PC-3 (cell line): ENCODE data around the gene KRCC1. TPM values are rescaled to one million over a fixed set of nuclear protein-coding genes. Genes with fewer than 3 reads are reported as not detected.
"Not testable (repeated sequence)": the region's sequence is repeated elsewhere in the genome, so short reads cannot be mapped to it uniquely, and the experiment has no call there.

Source experiments
- ATAC-seq: fragments of 200-7000 bp; cut with Tn5 transposase; 2 replicates; pipeline ENCODE4 v1.9.1; 2020; ENCODE audit warnings: mild to moderate bottlenecking, moderate library complexity
- BruUV-seq: library from RNA; stranded (reverse); fragments of 400-500 nt; replicated peaks from 2 replicates; lab custom pipeline; 2021; lab: Mats Ljungman, UMichigan
- CTCF ChIA-PET: fragments of 300-600 bp; sonication (Branson Sonifier 250); formaldehyde crosslinking; loops from one replicate; lab custom pipeline; 2022; ENCODE audit warnings: antibody characterized with exemption; lab: Charles Lee
- POLR2A ChIA-PET: fragments of 300-600 bp; sonication (Branson Sonifier 250); formaldehyde crosslinking; loops from one replicate; lab custom pipeline; 2022; ENCODE audit warnings: antibody characterized with exemption; ENCODE audit not compliant: unreplicated experiment; lab: Charles Lee
- DNase-seq: peaks from one replicate; pipeline ENCODE4 v3.0.0-alpha.2; 2015
- H2AFZ ChIP-seq: fragments of 300-600 bp; sonication (generic); 2 replicates; pipeline ENCODE4 v1.6.0; 2016; ENCODE audit warnings: antibody characterized with exemption, low read length
- H3F3A ChIP-seq: fragments of 300-600 bp; sonication (generic); one replicate; pipeline ENCODE4 v1.6.0; 2017; ENCODE audit warnings: antibody characterized with exemption, low read length, control low read depth, mild to moderate bottlenecking; ENCODE audit not compliant: unreplicated experiment
- H3K27ac ChIP-seq: fragments of 300-600 bp; sonication (generic); 2 replicates; pipeline ENCODE4 v1.5.1; 2016; ENCODE audit warnings: mild to moderate bottlenecking, low read length
- H3K27me3 ChIP-seq: fragments of 300-600 bp; sonication (generic); 2 replicates; pipeline ENCODE4 v1.6.1; 2016; ENCODE audit warnings: low read length, mixed read lengths
- H3K36me3 ChIP-seq: fragments of 300-600 bp; sonication (generic); 2 replicates; pipeline ENCODE4 v1.6.1; 2016; ENCODE audit warnings: low read depth, mixed run types, low read length, mixed read lengths
- H3K4me1 ChIP-seq: fragments of 300-600 bp; sonication (generic); 2 replicates; pipeline ENCODE4 v1.5.1; 2016; ENCODE audit warnings: low read length; ENCODE audit not compliant: insufficient read depth
- H3K4me2 ChIP-seq: fragments of 300-600 bp; sonication (generic); 2 replicates; pipeline ENCODE4 v1.6.0; 2016; ENCODE audit warnings: low read length
- H3K4me3 ChIP-seq: fragments of 300-600 bp; sonication (generic); 2 replicates; pipeline ENCODE4 v1.5.1; 2016; ENCODE audit warnings: mild to moderate bottlenecking, low read length, mixed read lengths
- H3K79me2 ChIP-seq: fragments of 300-600 bp; sonication (generic); 2 replicates; pipeline ENCODE4 v1.6.1; 2017; ENCODE audit warnings: low read length, mixed read lengths
- H3K9ac ChIP-seq: fragments of 300-600 bp; sonication (generic); 2 replicates; pipeline ENCODE4 v1.6.0; 2016; ENCODE audit warnings: mild to moderate bottlenecking, low read length
- H3K9me2 ChIP-seq: fragments of 300-600 bp; sonication (generic); replicated peaks from 2 replicates; pipeline ENCODE4 v1.6.1; 2016; ENCODE audit warnings: mixed run types, low read length, mixed read lengths
- H3K9me3 ChIP-seq: fragments of 300-600 bp; sonication (generic); 2 replicates; pipeline ENCODE4 v1.6.1; 2016; ENCODE audit warnings: low read length, mixed read lengths
- H4K20me1 ChIP-seq: fragments of 300-600 bp; sonication (generic); 2 replicates; pipeline ENCODE4 v1.6.1; 2016; ENCODE audit warnings: low read length, mixed read lengths
- EZH2 ChIP-seq: fragments of 300-600 bp; sonication (generic); IDR thresholded peaks from one replicate; pipeline ENCODE4 v1.6.1; 2017; ENCODE audit warnings: antibody characterized with exemption, mild to moderate bottlenecking, low read length; ENCODE audit not compliant: unreplicated experiment
- EZH2phosphoT487 ChIP-seq: fragments of 300-600 bp; sonication (generic); IDR thresholded peaks from 2 replicates; pipeline ENCODE4 v1.6.1; 2018; ENCODE audit warnings: mild to moderate bottlenecking, antibody characterized with exemption, low read length, borderline replicate concordance
- intact Hi-C: fragments of 100-400 bp; cut with micrococcal nuclease; formaldehyde crosslinking; loops from 2 replicates; pipeline ENCODE4 v1.9.0; 2023
- total RNA-seq: library from RNA; depleted of rRNA; stranded (reverse); fragments of >200 nt; gene quantifications from 2 replicates; pipeline ENCODE4 v1.2.3, GENCODE V29; 2014
- TF ChIP-seq, protein P1 (sequence below): fragments of 300-600 bp; sonication (generic); conservative IDR thresholded peaks from 2 replicates; pipeline ENCODE4 v1.5.1; 2017; ENCODE audit warnings: antibody characterized with exemption, low read depth, mild to moderate bottlenecking, low read length

KRCC1 gene
- total RNA-seq, 1 experiment from 2014 or later, result 14.1 TPM

- H3K79me2 ChIP-seq, result no peaks in the 10 kb centered on the region
- no peaks in the 10 kb centered on the region for H3K4me1 ChIP-seq
- intact Hi-C loops, result no loop called here
- DNase-seq, result peak; percentile 0
- ATAC-seq, result no peak
- H3K9me3 ChIP-seq, result no peaks in the 10 kb centered on the region
- H3K4me2 ChIP-seq, result no peak overlapping the region
- TF ChIP-seq, protein P1, sequence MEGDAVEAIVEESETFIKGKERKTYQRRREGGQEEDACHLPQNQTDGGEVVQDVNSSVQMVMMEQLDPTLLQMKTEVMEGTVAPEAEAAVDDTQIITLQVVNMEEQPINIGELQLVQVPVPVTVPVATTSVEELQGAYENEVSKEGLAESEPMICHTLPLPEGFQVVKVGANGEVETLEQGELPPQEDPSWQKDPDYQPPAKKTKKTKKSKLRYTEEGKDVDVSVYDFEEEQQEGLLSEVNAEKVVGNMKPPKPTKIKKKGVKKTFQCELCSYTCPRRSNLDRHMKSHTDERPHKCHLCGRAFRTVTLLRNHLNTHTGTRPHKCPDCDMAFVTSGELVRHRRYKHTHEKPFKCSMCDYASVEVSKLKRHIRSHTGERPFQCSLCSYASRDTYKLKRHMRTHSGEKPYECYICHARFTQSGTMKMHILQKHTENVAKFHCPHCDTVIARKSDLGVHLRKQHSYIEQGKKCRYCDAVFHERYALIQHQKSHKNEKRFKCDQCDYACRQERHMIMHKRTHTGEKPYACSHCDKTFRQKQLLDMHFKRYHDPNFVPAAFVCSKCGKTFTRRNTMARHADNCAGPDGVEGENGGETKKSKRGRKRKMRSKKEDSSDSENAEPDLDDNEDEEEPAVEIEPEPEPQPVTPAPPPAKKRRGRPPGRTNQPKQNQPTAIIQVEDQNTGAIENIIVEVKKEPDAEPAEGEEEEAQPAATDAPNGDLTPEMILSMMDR, result no peak
- no peak overlapping the region for H3K9ac ChIP-seq
- no peak overlapping the region for H2AFZ ChIP-seq
- no peaks in the 10 kb centered on the region for H4K20me1 ChIP-seq
- H3K27ac ChIP-seq, result no peak overlapping the region
- H3K27me3 ChIP-seq, result peaks cover 2% of the 10 kb centered on the region; the same call in 1 of the 2 replicates
- CTCF ChIA-PET, result no interaction called here
- no peak overlapping the region for H3K4me3 ChIP-seq
- H3K9me2 ChIP-seq, result no peaks in the 10 kb centered on the region
- no TSS peak for BruUV-seq
- H3F3A ChIP-seq, result no peaks in the 10 kb centered on the region
- H3K36me3 ChIP-seq, result no peaks in the 10 kb centered on the region
- POLR2A ChIA-PET, result no interaction called here
Measured at GRCh38 chr2:87996570-87996969, 59.0 kb downstream of the KRCC1 start.

DNA sequence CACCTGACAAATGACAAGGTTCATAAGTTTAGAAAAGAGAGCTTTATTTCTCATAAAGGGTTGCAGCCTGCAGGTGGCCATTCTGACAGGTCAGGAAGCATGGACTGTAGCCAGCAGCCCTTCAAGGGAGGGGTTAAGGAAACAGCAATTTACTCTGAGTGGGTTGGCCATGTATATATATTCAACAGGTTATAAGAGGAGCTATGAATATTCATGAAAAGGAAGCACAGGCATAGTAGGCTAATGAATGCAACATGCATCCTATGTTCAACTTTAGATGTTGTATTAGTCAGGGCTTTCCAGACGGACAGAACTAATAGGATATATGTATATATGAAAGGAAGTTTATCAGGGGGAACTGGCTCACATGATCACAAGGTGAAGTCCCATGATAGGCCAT lies 59.8 kb downstream of the KRCC1 start:
- no peaks in the 10 kb centered on the region for H3K9me2 ChIP-seq
- ChIA-PET POLR2A (no interaction called here), CTCF (no interaction called here)
- H3K9me3 ChIP-seq, result no peaks in the 10 kb centered on the region
- no peaks in the 10 kb centered on the region for H3K36me3 ChIP-seq
- H3K4me3 ChIP-seq, result no peak overlapping the region
- H4K20me1 ChIP-seq, result no peaks in the 10 kb centered on the region
- H3K79me2 ChIP-seq, result no peaks in the 10 kb centered on the region
- no peak overlapping the region for H3K4me2 ChIP-seq
- no peaks in the 10 kb centered on the region for H3F3A ChIP-seq
- peaks cover 2% of the 10 kb centered on the region; the same call in 1 of the 2 replicates for H3K27me3 ChIP-seq
- ATAC-seq (no peak), DNase-seq (peak; percentile 0)
- intact Hi-C loops, result no loop called here
- H3K9ac ChIP-seq, result no peak overlapping the region
- no peak overlapping the region for H3K27ac ChIP-seq
- BruUV-seq, result no TSS peak
- no peak for TF ChIP-seq EZH2
- TF ChIP-seq, protein P1, result no peak
- no peak for TF ChIP-seq EZH2phosphoT487
- H3K4me1 ChIP-seq, result no peaks in the 10 kb centered on the region
- no peak overlapping the region for H2AFZ ChIP-seq

DNA sequence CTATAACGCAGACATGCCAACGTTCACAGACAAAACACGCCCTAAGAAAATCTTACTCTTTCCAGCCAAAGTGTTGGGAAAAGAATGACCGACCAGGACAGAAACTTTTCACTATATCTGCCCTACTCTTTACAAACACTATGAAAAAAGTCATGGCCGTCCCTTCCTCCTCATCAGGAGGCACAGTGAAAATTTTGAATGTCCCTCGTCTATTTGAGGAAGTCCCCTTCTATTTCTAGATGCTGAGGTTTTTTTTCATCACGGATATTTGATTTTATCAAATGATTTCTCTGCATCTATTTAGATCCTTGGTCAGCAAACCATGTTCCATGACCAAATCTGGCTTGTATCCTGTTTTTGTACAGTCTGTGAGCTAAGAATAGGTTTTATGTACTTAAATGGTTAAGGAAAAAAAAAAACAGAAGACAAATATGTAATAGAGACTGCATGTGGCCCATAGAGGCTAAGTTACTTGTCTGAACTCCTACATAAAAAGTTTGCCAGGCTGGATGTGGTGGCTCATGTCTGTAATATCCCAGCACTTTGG lies 61.2 kb downstream of the KRCC1 start:
- H3K36me3 ChIP-seq, DNase-seq, H3K27me3 ChIP-seq, H3K4me1 ChIP-seq, H3F3A ChIP-seq, H4K20me1 ChIP-seq, BruUV-seq, H3K9ac ChIP-seq, H3K79me2 ChIP-seq, H3K27ac ChIP-seq, H3K9me2 ChIP-seq, POLR2A ChIA-PET, H3K4me3 ChIP-seq, H3K4me2 ChIP-seq, ATAC-seq, CTCF ChIA-PET, H2AFZ ChIP-seq, intact Hi-C loops, H3K9me3 ChIP-seq: not testable (repeated sequence)

DNA sequence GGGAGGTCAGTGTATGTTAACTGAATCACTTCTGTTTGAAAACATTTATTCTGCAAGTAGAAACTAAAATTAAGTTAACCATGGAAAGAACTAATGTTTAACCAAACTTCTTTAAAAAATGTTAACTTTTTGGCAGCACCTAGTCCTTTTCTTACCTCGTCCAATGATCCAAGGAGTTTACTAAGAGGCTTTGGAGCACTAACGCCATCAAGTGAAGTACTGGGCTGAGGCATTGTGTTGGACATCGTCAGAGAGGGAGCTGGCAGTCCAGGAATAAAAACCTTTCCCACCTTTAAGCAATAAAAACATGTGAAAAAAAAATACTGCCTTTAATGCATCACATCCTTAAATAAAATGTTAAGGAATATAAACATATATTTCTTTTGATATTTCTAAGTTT lies 63.0 kb downstream of the KRCC1 start:
- H3K27me3 ChIP-seq, intact Hi-C loops, ATAC-seq, CTCF ChIA-PET, H3K9me2 ChIP-seq, H3K9ac ChIP-seq, H3K79me2 ChIP-seq, DNase-seq, H3K4me1 ChIP-seq, BruUV-seq, H2AFZ ChIP-seq, H3K4me2 ChIP-seq, H3F3A ChIP-seq, H3K36me3 ChIP-seq, H3K9me3 ChIP-seq, H3K27ac ChIP-seq, H3K4me3 ChIP-seq, H4K20me1 ChIP-seq, POLR2A ChIA-PET: not testable (repeated sequence)

DNA sequence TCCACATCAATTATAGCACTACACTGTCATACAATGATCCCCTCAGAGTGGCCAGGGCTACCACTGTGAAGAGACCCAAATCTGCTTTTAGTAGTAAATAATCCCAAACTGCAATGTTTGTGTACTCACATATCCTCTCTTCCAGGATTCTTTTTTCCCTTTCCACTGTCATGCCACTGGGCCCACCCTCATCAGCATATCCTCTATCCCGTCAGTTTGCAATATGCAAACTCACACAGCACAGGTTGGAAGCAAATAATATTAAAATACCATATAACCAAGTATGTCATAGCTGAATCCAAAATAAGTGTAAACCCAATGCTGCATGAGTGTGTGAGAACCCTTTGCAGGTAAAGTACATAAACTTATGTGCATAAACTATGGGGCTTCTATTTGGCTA lies 68.1 kb downstream of the KRCC1 start:
- CTCF ChIA-PET, DNase-seq, H2AFZ ChIP-seq: not testable (repeated sequence)

More for the DNA sequence above, 68.1 kb downstream of the KRCC1 start:
- POLR2A ChIA-PET, H3K4me2 ChIP-seq, intact Hi-C loops, H3K4me3 ChIP-seq, H3K4me1 ChIP-seq, H3K36me3 ChIP-seq, H3F3A ChIP-seq, H3K9me3 ChIP-seq, BruUV-seq, ATAC-seq, H3K9ac ChIP-seq, H3K27me3 ChIP-seq, H3K9me2 ChIP-seq, H4K20me1 ChIP-seq, H3K27ac ChIP-seq, H3K79me2 ChIP-seq: not testable (repeated sequence)
